ENCODE data around the gene TTC7B.
A peak's percentile ranks its signal among the peaks of the same experiment; 100 is the strongest.

The TTC7B gene

GRCh38 chr14:90804292-90805083 is 11.7 kb downstream of the TTC7B start:
- DNase-seq = no peak

GRCh38 chr14:90803249-90803648 is 13.0 kb downstream of the TTC7B start:
- no peak for DNase-seq

- DNase-seq = no peak
Measured at GRCh38 chr14:90799420-90799819, 16.8 kb downstream of the TTC7B start.

DNA sequence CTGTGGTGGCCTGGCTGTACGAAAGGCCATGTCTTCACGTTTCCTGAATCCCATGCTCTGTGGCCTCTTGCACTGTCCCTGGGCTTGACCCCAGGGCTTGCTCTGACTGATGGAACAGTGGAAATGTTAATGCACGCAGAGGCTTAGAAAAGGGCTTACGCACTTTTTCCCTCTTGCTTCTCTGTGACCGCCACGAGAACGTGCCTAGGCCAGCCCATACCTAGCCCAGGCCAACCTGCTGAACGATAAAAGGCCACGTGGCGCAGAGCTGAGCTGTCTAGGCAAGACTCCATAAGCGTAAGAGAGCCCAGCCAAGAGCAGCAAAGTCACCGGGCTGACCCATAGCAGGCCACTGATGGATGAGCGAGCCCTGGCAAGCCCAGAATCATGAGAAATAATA is 18.3 kb downstream of the TTC7B start:
- DNase-seq = no peak

GRCh38 chr14:90797451-90797850 is 18.8 kb downstream of the TTC7B start:
- no peak for DNase-seq

GRCh38 chr14:90796329-90796728 is 19.9 kb downstream of the TTC7B start:
- no peak for DNase-seq

GRCh38 chr14:90795744-90796143 is 20.5 kb downstream of the TTC7B start:
- DNase-seq = no peak

GRCh38 chr14:90791486-90791885 is 24.7 kb downstream of the TTC7B start:
- DNase-seq = no peak

DNA sequence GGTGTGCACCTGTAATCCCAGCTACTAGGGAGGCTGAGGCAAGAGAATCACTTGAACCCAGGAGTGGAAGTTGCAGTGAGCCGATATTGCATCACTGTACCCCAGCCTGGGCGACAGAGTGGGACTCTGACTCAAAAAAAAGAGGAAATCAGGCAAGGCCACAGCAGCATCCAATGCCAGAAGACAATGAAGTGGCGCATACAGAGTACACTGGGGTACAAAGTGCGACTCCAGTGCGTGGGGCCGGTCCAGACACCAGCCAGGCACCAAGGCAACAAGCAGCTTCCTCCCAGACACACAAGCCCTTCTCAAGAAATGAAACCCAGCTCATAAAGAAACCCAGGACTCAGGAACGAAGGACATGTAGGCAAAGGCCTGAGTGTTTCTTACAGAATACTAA is 28.2 kb downstream of the TTC7B start:
- no peak for DNase-seq

- DNase-seq = no peak
Measured at GRCh38 chr14:90785876-90786450, 30.3 kb downstream of the TTC7B start.

- no peak for DNase-seq
Measured at GRCh38 chr14:90785471-90785870, 30.8 kb downstream of the TTC7B start.

- DNase-seq = no peak
Measured at GRCh38 chr14:90784621-90785270, 31.5 kb downstream of the TTC7B start.

DNA sequence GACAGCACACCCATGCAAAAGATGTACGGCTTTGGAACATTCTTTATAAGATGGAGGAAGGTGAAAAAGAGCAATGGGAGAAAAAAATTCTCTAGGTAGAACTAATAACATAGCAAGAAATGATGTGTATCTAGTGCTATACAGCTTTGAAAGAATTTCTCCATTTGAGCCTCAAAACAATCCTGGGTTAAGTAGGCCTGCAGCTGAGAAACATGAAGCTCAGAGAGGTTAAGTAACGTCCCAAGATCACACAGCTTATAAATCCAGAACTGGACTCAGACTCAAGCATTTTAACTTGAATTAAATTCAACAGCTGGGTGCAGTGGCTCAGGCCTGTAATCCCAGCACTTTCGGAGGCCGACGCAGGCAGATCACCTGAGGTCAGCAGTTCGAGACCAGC is 32.9 kb downstream of the TTC7B start:
- DNase-seq = no peak

GRCh38 chr14:90782892-90783291 is 33.3 kb downstream of the TTC7B start:
- no peak for DNase-seq

- no peak for DNase-seq
Measured at GRCh38 chr14:90781876-90782275, 34.4 kb downstream of the TTC7B start.

- DNase-seq = no peak
Measured at GRCh38 chr14:90781344-90781761, 34.9 kb downstream of the TTC7B start.

- no peak for DNase-seq
Measured at GRCh38 chr14:90780519-90780918, 35.7 kb downstream of the TTC7B start.

GRCh38 chr14:90778571-90779255 is 37.5 kb downstream of the TTC7B start:
- DNase-seq = peak; percentile 91

DNA sequence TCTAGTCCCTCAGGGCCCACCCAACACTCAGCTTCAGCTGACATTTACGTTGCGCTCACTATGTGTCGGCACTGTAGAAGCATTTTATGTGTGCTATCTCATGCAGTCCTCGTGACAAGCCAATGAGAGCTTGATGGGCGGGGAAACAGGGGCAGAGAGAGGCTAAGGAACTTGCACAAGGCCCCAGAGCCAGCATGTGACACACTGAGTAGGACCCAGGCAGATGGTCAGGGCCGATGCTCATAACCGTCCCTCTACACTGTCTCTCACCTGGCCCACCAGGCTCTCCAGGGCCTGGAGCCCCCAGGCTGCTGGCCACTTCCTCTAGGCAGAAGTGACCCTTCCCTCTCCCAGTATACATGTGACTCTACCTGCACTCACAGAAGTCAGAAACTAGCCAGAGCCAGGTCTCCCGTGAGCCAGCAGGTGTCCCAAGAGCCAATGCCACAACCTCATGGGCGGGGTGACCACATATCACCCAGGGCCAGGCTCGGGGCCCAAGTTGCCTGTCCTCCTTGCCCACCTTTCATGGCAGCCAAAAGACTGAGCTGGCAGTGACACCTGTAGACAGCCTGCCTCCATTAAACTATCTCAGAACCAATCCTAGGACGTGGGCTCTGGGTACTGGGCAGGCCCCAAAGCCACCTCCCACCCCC is 38.3 kb downstream of the TTC7B start:
- no peak for DNase-seq

GRCh38 chr14:90777358-90777757 is 38.9 kb downstream of the TTC7B start:
- DNase-seq = no peak

DNA sequence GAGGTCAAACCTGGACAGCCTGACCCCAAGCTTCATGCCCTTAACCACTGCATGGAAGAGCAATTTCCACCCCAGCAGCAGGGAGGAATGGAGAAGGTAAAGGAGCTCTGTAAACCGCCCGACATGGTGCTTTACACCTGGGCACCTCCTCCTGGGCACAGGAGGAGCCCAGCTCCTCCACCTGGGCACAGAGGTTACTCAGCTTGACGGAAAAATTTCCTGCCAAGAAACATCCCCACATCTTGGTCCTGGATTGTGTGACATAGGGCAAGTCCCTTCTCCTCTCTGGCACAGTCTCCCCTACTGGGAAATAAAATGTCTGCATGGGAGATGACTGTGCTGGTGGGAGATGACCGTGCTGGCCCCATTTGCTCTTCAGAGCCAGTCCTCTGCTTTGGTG is 40.8 kb downstream of the TTC7B start:
- no peak for DNase-seq

DNA sequence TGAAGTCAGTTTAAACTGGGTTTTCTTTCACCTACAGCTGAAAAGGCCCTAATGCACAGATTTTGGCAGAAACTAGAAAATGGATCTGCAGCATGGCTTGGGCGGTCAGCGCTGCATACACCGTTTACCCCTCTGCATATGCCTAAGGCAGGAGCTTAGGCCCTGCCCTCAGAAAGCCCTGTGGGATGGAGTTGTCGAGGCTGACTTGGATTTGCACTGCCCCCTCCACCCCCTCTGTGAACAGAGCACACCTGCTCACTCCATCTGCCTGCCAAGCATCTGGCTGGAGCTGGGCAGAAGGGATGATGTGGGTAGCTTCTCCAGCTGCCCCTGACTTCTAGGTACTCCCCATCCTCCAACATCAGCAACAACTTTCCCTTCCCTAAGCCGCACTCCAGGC is 41.9 kb downstream of the TTC7B start:
- no peak for DNase-seq

DNA sequence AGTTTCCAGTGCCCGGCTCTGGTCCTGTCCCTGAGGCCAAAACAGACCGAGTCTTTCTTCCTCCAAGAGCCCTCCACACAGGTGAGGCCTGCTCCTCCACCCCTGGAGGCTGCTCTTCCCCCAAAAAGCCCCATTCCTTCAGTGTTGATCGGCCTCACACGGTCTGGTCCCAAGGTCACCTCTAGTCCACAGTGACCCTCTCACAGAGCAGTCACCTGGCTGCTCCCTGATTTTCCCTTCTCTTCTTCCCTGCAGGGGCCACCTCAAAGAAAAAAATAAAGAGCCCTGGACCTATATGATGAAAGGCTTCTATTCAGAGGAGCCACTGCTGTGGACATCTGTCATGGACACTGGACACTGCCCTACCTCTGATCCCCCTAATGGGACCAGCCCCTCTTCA is 42.5 kb downstream of the TTC7B start:
- no peak for DNase-seq

Data from NCI-H1436 (cell line).